ENCODE data around the gene CABP7.

- TF ChIP-seq, protein P1, sequence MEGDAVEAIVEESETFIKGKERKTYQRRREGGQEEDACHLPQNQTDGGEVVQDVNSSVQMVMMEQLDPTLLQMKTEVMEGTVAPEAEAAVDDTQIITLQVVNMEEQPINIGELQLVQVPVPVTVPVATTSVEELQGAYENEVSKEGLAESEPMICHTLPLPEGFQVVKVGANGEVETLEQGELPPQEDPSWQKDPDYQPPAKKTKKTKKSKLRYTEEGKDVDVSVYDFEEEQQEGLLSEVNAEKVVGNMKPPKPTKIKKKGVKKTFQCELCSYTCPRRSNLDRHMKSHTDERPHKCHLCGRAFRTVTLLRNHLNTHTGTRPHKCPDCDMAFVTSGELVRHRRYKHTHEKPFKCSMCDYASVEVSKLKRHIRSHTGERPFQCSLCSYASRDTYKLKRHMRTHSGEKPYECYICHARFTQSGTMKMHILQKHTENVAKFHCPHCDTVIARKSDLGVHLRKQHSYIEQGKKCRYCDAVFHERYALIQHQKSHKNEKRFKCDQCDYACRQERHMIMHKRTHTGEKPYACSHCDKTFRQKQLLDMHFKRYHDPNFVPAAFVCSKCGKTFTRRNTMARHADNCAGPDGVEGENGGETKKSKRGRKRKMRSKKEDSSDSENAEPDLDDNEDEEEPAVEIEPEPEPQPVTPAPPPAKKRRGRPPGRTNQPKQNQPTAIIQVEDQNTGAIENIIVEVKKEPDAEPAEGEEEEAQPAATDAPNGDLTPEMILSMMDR (IDR thresholded peaks at IDR 0.05): no peak
- TF ChIP-seq POLR2AphosphoS5 (IDR thresholded peaks at IDR 0.05) (no peak), POLR2A (IDR thresholded peaks at IDR 0.05) (no peak)
These were observed 13.8 kb downstream of the CABP7 start for GRCh38 chr22:29733362-29734201.

Data from suprapubic skin (tissue), 4 donors.